ENCODE measurements around the gene DPH5.
"Not testable (repeated sequence)": the region's sequence is repeated elsewhere in the genome, so short reads cannot be mapped to it uniquely, and the experiment has no call there.

DPH5 gene

DNA sequence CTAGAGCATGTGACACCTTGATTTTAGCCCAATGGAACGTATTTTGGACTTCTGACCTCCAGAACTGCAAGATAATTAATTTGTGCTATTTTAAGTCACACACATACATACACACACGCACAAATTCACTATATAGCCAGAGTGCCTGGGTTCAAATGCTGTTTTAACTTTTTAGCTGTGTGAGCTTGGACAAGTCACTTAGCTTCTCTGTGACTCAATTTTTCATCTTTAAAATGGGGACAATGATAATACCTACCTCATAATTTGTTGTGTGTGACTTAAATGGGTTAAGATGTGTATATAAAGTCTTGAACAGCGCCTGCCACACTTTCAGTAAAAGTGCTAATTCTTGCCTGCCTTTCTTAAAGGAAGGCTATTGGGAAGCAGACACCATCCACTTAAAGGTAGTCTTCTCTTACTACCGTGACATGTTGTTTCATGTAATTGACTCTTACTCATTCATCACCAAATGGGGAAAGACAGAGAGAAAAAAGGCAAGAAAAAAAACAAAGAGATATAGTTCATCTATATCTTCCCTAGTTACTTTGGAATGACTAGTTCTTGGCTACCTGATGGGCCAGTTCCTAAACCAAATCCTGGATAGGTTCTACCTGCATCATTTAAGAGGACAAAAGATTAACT is 73.4 kb downstream of the DPH5 start:
- Histone ChIP-seq H3K27me3 (ENCODE audit: insufficient read depth, low read depth) (no peaks in the 10 kb centered on the region), H3K9ac (no peak overlapping the region), H3K36me3 (ENCODE audit: insufficient read depth) (no peaks in the 10 kb centered on the region), H3K4me2 (no peak overlapping the region), H3K4me3 (IDR thresholded peaks at IDR 0.05; ENCODE audit: insufficient read depth, low read depth, low read length) (no peak overlapping the region), H2AFZ (ENCODE audit: low read depth) (no peak overlapping the region), H4K20me1 (ENCODE audit: insufficient read depth) (no peaks in the 10 kb centered on the region), H3K79me2 (ENCODE audit: insufficient read depth, low read depth) (no peaks in the 10 kb centered on the region), H3K27ac (no peak overlapping the region), H3K4me1 (ENCODE audit: low read depth, poor library complexity, severe bottlenecking) (peaks cover 14% of the 10 kb centered on the region)
- TF ChIP-seq, protein P1, sequence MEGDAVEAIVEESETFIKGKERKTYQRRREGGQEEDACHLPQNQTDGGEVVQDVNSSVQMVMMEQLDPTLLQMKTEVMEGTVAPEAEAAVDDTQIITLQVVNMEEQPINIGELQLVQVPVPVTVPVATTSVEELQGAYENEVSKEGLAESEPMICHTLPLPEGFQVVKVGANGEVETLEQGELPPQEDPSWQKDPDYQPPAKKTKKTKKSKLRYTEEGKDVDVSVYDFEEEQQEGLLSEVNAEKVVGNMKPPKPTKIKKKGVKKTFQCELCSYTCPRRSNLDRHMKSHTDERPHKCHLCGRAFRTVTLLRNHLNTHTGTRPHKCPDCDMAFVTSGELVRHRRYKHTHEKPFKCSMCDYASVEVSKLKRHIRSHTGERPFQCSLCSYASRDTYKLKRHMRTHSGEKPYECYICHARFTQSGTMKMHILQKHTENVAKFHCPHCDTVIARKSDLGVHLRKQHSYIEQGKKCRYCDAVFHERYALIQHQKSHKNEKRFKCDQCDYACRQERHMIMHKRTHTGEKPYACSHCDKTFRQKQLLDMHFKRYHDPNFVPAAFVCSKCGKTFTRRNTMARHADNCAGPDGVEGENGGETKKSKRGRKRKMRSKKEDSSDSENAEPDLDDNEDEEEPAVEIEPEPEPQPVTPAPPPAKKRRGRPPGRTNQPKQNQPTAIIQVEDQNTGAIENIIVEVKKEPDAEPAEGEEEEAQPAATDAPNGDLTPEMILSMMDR (conservative IDR thresholded peaks at IDR 0.05; ENCODE audit: low read depth, low read length), result no peak

DNA sequence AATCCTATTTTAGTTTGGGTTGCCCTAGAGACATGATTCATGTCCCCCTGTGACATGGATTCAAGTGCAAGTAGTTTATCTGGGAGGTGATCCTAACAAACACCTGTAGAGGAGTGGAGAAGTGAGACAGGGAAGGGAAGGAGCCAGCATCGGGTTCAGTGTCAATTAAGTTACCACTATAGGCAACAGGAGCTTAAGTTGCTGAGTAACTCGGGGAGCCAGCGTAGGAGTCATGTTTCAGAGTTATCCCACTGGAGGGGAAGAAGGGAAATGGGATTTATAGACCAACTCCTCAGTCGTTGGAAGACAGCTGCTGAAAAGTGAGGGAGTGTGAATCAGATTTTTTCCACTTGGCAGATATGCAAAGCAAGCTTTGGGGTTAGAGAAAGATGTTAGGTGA is 74.8 kb downstream of the DPH5 start:
- no peak overlapping the region for H3K4me2 ChIP-seq
- TF ChIP-seq, protein P1 (conservative IDR thresholded peaks at IDR 0.05; ENCODE audit: low read depth, low read length), result no peak
- H4K20me1 ChIP-seq (ENCODE audit: insufficient read depth), result no peaks in the 10 kb centered on the region
- H3K27me3 ChIP-seq (ENCODE audit: insufficient read depth, low read depth), result no peaks in the 10 kb centered on the region
- H3K9ac ChIP-seq, result no peak overlapping the region
- H3K4me1 ChIP-seq (ENCODE audit: low read depth, poor library complexity, severe bottlenecking), result peaks cover 14% of the 10 kb centered on the region
- H3K79me2 ChIP-seq (ENCODE audit: insufficient read depth, low read depth), result no peaks in the 10 kb centered on the region
- no peak overlapping the region for H3K27ac ChIP-seq
- no peak overlapping the region for H2AFZ ChIP-seq (ENCODE audit: low read depth)
- H3K4me3 ChIP-seq (IDR thresholded peaks at IDR 0.05; ENCODE audit: insufficient read depth, low read depth, low read length), result no peak overlapping the region
- no peaks in the 10 kb centered on the region for H3K36me3 ChIP-seq (ENCODE audit: insufficient read depth)

DNA sequence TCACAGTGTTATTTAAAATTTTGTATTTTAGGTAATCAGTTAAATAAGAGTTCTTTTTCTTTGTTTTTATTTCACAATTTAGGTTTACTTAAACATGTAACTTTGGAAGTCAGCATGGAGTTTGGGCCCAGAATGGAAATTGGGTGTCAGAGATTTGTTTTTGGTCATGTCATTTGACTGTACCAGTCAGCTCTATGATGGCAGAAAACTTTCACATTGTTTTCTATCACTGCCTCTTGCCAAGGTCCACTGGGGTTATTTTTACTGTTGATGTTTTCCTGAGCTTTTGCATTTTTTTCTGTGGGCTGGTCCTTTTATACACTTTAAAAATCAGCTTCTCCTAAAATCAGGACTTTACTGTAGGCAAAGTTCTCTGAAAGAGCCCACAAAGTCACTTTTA is 75.2 kb downstream of the DPH5 start:
- Histone ChIP-seq H3K4me1 (ENCODE audit: low read depth, poor library complexity, severe bottlenecking) (peaks cover 14% of the 10 kb centered on the region), H3K36me3 (ENCODE audit: insufficient read depth) (no peaks in the 10 kb centered on the region), H3K9ac (no peak overlapping the region), H3K4me3 (IDR thresholded peaks at IDR 0.05; ENCODE audit: insufficient read depth, low read depth, low read length) (no peak overlapping the region), H3K27ac (no peak overlapping the region), H3K4me2 (no peak overlapping the region), H3K79me2 (ENCODE audit: insufficient read depth, low read depth) (no peaks in the 10 kb centered on the region), H3K27me3 (ENCODE audit: insufficient read depth, low read depth) (no peaks in the 10 kb centered on the region), H2AFZ (ENCODE audit: low read depth) (no peak overlapping the region), H4K20me1 (ENCODE audit: insufficient read depth) (no peaks in the 10 kb centered on the region)
- TF ChIP-seq, protein P1 (conservative IDR thresholded peaks at IDR 0.05; ENCODE audit: low read depth, low read length), result no peak

DNA sequence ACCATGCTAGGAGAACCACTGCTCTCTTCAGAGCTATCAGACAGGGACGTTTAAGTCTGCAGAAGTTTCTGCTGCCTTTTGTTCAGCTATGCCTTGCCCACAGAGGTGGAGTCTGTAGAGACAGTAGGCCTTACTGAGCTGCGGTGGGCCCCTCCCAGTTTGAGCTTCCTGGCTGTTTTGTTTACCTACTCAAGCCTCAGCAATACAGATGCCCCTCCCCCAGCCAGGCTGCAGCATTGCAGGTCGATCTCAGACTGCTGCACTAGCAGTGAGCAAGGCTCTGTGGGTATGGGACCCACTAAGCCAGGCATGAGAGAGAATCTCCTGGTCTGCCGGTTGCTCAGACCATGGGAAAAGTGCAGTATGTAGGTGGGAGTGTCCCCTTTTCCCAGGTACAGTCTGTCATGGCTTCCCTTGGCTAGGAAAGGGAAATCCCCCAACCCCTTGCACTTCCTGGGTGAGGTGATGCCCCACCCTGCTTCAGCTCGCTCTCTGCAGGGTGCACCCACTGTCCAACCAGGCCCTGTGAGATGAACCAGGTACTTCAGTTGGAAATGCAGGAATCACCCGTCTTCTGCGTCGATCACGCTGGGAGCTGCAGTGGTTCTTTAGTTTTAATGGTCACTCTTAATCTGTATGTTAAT is 75.9 kb downstream of the DPH5 start:
- not testable (repeated sequence) for H3K4me3 ChIP-seq (IDR thresholded peaks at IDR 0.05; ENCODE audit: insufficient read depth, low read depth, low read length); H3K9ac ChIP-seq; H3K36me3 ChIP-seq (ENCODE audit: insufficient read depth); H3K79me2 ChIP-seq (ENCODE audit: insufficient read depth, low read depth); H2AFZ ChIP-seq (ENCODE audit: low read depth); H4K20me1 ChIP-seq (ENCODE audit: insufficient read depth); H3K27ac ChIP-seq; H3K27me3 ChIP-seq (ENCODE audit: insufficient read depth, low read depth)
- H3K4me1 ChIP-seq (ENCODE audit: low read depth, poor library complexity, severe bottlenecking), result peaks cover 14% of the 10 kb centered on the region
- H3K4me2 ChIP-seq, result peak overlapping the region; percentile 39; the same call in 1 of the 2 replicates

DNA sequence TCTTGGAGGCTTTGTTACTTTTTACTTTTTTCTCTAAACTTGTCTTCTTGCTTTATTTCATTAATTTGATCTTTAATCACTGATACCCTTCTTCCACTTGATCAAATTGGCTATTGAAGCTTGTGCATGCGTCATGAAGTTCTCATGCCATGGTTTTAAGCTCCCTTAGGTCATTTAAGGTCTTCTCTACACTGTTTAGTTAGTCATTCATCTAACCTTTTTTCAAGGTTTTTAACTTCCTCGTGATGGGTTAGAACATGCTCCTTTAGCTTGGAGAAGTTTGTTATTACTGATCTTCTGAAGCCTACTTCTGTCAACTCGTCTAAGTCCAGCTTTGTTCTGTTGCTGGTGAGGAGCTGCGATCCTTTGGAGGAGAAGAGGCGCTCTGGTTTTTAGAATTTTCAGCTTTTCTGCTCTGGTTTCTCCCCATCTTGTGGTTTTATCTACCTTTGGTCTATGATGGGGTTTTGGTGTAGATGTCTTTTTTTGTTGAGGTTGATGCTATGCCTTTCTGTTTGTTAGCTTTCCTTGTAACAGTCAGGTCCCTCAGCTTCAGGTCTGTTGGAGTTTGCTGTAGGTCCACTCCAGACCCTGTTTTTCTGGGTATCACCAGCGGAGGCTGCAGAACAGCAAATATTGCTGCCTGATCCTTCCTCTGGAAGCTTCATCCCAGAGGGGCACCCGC is 76.7 kb downstream of the DPH5 start:
- not testable (repeated sequence) for H3K27me3 ChIP-seq (ENCODE audit: insufficient read depth, low read depth); H3K36me3 ChIP-seq (ENCODE audit: insufficient read depth); H3K9ac ChIP-seq; H4K20me1 ChIP-seq (ENCODE audit: insufficient read depth); H3K27ac ChIP-seq; H2AFZ ChIP-seq (ENCODE audit: low read depth); H3K79me2 ChIP-seq (ENCODE audit: insufficient read depth, low read depth); H3K4me3 ChIP-seq (IDR thresholded peaks at IDR 0.05; ENCODE audit: insufficient read depth, low read depth, low read length)
- Histone ChIP-seq H3K4me2 (peak overlapping the region; percentile 39; the same call in 1 of the 2 replicates), H3K4me1 (ENCODE audit: low read depth, poor library complexity, severe bottlenecking) (peaks cover 14% of the 10 kb centered on the region)

DNA sequence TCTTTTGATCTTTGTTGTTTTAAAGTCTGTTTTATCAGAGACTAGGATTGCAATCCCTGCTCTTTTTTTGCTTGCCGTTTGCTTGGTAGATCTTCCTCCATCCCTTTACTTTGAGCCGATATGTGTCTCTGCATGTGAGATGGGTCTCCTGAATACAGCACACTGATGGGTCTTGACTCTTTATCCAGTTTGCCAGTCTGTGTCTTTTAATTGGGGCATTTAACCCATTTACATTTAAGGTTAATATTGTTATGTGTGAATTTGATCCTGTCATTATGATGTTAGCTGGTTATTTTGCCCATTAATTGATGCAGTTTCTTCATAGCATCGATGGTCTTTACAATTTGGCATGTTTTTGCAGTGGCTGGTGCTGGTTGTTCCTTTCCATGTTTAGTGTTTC is 77.8 kb downstream of the DPH5 start:
- not testable (repeated sequence) for H3K27me3 ChIP-seq (ENCODE audit: insufficient read depth, low read depth); H2AFZ ChIP-seq (ENCODE audit: low read depth); H3K27ac ChIP-seq; H3K79me2 ChIP-seq (ENCODE audit: insufficient read depth, low read depth); H3K4me3 ChIP-seq (IDR thresholded peaks at IDR 0.05; ENCODE audit: insufficient read depth, low read depth, low read length); H3K36me3 ChIP-seq (ENCODE audit: insufficient read depth); H4K20me1 ChIP-seq (ENCODE audit: insufficient read depth); H3K9ac ChIP-seq; H3K4me2 ChIP-seq
- H3K4me1 ChIP-seq (ENCODE audit: low read depth, poor library complexity, severe bottlenecking), result peaks cover 14% of the 10 kb centered on the region

DNA sequence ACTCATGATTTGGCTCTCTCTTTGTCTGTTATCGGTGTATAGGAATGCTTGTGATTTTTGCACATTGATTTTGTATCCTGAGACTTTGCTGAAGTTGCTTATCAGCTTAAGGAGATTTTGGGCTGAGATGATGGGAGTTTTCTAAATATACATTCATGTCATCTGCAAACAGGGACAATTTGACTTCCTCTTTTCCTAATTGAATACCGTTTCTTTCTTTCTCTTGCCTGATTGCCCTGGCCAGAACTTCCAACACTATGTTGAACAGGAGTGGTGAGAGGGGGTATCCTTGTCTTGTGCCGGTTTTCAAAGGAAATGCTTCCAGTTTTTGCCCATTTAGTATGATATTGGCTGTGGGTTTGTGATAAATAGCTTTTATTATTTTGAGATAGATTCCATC is 79.5 kb downstream of the DPH5 start:
- not testable (repeated sequence) for H3K36me3 ChIP-seq (ENCODE audit: insufficient read depth); H3K27ac ChIP-seq; H3K79me2 ChIP-seq (ENCODE audit: insufficient read depth, low read depth); H3K9ac ChIP-seq; H2AFZ ChIP-seq (ENCODE audit: low read depth); H4K20me1 ChIP-seq (ENCODE audit: insufficient read depth); H3K4me2 ChIP-seq; H3K27me3 ChIP-seq (ENCODE audit: insufficient read depth, low read depth); H3K4me3 ChIP-seq (IDR thresholded peaks at IDR 0.05; ENCODE audit: insufficient read depth, low read depth, low read length)
- peaks cover 14% of the 10 kb centered on the region for H3K4me1 ChIP-seq (ENCODE audit: low read depth, poor library complexity, severe bottlenecking)

Measured in KMS-11 (cell line).